OCI-M2 (cell line): ENCODE data around the gene SYCE3.
"Not testable (repeated sequence)": the region's sequence is repeated elsewhere in the genome, so short reads cannot be mapped to it uniquely, and the experiment has no call there.

Source experiments
- DNase-seq: peaks from one replicate; lab custom pipeline; 2025; ENCODE audit not compliant: unreplicated experiment; lab: John Stamatoyannopoulos, UW

The SYCE3 gene

GRCh38 chr22:50551160-50551752 lies 11.5 kb downstream of the SYCE3 start:
- DNase-seq = no peak

- DNase-seq = no peak
These were observed 12.3 kb downstream of the SYCE3 start for GRCh38 chr22:50550395-50550794.

- DNase-seq = no peak
These were observed 13.6 kb downstream of the SYCE3 start for GRCh38 chr22:50548921-50549790.

DNA sequence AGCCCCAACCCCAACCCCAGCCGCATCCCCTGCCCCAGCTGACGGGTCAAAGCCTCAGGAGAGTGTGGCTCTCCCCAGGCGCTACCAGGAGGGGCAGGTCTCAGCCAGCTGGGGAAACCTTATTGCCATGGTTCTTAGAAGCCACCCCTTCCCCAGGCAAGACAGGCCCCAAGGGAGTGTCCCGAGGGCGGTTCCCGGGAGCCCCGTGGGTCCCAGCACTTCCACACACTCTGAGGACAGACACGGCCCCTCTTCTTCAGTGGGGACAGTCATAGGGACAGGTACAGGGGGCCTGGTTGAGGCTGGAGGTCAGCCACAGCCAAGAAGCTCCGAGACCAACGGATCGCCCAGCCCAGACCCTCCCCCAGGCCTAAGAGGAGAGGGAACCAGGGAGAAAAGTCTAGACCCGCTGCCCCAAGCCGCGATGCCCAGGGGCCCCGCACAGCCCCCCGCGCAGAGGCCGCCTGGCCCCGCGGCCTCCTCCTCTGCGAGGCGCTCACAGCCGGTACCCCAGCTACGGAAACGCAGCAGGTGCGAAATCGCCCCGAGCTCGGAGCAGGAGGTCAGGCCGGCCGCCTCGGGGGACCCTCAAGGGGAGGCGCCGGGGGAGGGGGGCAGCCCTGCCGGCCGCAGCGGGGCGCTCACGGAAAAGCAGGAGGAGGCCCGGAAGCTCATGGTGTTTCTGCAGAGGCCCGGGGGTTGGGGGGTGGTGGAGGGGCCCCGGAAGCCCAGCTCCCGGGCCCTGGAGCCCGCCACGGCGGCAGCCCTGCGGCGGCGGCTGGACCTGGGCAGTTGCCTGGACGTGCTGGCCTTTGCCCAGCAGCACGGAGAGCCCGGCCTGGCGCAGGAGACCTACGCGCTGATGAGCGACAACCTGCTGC lies 14.4 kb downstream of the SYCE3 start:
- no peak for DNase-seq

GRCh38 chr22:50547263-50547985 lies 15.3 kb downstream of the SYCE3 start:
- DNase-seq = no peak

DNA sequence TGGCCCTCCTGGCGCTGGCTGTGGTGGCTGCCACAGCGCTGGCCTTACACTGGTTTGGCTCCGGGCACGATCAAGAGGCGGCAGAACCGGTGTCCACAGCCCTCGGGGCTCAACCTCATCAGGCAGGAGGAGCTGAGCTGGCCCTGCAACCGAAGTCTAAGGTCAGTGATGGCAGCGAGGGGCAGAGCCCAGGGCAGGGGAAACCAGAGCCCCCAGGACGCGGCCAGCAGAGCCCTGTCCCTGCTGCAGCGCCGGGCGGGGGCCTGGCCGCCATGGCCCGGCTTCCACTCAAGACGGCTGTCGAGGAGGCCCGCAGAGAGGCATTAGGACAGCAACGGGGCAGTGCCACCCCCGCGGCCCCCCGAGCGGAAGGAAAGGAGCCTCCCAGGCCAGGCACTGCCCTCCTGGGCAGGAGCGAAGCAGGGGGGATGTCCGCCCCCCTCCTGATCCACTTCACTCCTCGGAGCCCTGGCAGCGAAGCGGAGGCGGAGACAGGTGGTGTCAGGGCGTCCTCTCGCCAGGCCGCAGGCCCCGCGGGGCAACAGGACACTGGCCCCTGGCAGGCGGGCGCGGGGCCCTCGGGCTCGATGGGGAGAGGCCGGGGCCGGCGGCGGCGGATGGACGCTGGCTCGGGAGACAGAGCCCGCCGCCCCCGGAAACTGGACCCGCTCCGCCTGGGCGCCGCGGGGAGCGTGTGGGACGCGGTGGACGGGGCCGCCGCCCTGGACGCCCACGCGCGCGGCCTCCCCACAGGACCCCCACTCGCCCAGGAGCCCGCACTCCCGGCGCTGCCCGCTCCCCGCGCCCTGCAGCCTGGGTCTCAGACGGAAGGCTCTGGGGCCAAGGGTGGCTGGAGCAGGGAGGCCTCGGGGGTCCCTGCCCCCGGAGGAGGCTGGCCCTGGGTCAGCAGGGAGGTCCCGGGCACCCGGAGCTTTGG lies 16.1 kb downstream of the SYCE3 start:
- no peak for DNase-seq

DNA sequence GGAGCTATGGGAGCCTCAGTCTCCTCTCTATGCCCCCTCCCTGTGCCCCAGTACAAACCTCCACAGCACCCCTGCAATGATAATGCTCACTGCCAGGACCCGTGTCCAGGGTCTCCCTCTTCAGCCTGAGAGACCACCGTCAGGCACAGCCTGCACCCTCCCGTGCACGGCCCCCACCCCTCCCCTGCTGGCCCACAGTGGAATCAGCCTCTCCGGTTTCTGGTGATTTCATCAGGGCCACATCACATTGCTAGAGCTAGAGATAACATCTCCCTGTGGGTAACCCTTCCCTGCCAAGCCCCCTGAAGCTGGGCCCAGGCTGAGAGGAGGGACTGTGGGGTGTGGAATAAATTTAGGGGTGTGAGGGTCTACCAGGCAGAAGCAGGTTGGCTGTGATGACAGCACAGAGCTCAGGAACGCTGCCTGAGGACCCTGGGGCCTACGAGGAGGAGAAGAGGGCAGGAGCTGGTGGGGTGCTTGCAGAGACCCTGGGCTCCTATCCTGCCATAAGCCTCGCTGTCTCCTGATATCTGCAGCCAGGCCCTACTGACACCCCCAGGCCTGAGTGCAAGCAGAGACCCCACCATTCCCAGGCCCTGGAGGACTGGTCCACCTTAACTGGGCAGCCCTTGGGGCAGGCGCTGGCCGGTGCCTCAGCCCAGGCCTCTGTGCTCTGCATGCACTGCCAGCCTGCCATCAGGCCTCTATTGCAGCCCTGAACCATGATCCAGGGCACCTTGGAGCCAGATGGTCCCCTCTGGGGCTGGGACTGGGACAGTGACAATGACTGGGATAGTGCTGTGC lies 17.0 kb downstream of the SYCE3 start, which contains the start of gene KLHDC7B:
Gene KLHDC7B (plus strand): TSS at position 378 of the 804 bp plus-strand sequence. CDS start 345 bp downstream, at position 723.
- no peak for DNase-seq

DNA sequence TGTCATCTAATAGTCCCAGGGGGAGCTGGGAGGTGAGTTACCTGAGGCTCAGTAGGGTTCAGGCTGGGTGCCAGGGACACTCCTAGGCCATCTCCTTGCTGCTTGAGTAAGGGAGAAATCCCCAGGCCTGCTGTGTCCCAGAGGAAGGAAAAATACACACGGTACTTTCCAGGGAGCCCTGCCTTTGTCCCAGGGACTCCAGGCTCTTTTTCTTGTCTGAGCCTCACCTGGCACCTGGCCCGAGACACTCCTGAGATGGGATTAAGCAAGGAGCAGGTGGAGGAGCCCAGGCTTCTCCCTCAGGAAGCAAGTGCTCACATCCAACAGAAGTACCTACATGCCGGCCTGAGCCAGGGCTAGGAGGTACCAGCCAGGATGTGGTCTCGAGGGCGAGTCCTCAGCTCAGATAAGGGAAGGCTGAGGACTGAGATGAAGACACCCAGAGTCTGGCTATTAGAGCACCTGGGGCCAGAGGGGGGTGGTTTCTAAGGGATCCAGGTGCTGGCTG lies 17.9 kb downstream of the SYCE3 start:
- DNase-seq = no peak

DNA sequence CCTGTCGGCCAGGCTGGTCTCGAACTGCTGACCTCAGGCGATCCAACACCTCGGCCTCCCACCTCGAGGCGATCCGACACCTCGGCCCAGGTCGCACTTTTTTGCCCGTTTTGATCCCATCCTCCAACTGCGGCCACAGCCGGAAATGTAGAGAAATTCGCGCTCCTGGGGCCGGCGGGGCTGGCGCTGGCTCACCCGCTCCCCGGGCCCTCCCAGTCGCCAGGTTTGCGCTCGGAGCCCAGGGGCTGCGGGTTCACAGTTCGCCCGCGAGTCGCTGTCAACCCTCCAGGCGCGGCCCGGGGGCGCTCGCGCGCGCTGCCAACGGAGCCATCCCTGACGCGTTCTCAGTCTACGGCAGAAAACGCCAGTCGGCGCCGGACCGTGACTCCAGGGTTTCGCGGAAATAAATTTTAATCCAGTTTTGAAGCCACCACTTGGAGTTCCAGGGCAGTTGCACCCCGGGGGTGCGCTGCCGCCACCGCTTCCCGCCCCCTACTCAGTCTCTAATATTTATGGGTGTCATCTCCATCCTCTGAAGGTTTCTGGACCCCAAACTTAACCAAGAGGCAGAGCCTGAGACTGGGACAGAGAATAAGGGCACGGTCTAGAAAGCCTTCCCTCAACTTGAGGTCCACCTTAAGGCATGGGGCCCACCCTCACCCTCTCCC lies 18.5 kb downstream of the SYCE3 start:
- DNase-seq = no peak

- no peak for DNase-seq
These were observed 20.2 kb downstream of the SYCE3 start for GRCh38 chr22:50542416-50542927.

DNA sequence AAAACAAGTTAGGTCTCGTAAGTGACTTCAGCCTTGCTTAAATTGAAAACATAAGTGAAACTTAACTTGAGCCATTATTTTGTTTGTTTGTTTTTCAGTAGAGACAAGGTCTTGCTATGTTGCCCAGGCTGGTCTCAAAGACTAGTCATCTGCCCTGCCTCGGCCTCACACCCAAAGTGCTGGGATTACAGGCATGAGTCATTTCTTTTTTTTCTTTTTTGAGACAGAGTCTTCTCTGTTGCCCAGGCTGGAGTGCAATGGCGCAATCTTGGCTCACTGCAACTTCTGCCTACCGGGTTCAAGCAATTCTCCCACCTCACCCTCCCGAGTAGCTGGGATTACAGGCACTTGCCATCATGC lies 21.1 kb downstream of the SYCE3 start:
- not testable (repeated sequence) for DNase-seq

GRCh38 chr22:50540381-50540780 lies 22.3 kb downstream of the SYCE3 start:
- DNase-seq = no peak

DNA sequence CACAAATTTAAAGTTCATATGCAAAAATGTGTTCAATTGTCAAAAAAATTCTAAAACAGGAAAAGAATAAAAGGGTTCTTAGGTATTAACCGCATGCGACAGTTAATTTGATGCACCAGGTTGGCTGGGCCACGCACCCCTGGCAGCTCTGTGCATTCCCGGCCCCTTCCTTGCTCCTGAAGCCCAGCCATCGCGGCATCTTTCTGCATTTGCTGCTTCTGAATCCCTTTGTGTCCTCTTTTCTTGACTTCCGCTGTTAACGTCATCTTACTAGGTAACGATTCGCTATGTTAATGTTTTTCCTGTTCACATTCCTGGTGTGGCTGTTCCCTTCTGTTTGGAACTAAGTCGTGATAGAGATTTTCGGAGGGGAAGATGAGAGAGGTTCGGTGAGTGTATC lies 25.0 kb downstream of the SYCE3 start:
- DNase-seq = no peak

DNA sequence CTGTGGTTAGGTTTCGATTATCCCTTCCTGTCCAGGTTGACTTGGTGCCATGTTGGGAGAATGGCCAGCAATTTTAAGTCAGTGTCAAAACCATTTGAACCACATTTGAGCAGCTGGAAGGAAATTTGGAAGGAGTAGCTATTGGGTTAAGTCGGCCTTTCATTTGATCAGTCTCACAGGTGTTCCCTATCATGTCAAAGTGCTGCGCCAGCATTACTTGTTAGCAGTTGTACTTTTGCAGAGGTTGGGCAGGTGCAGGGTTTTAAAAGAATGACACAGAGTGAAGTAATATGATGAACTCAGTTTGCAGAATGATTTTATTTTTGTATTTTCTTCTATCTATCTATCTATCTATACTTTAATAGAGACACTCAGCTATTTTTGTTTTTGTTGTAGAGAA lies 26.5 kb downstream of the SYCE3 start:
- no peak for DNase-seq

- no peak for DNase-seq
These were observed 27.6 kb downstream of the SYCE3 start for GRCh38 chr22:50535113-50535512.

DNA sequence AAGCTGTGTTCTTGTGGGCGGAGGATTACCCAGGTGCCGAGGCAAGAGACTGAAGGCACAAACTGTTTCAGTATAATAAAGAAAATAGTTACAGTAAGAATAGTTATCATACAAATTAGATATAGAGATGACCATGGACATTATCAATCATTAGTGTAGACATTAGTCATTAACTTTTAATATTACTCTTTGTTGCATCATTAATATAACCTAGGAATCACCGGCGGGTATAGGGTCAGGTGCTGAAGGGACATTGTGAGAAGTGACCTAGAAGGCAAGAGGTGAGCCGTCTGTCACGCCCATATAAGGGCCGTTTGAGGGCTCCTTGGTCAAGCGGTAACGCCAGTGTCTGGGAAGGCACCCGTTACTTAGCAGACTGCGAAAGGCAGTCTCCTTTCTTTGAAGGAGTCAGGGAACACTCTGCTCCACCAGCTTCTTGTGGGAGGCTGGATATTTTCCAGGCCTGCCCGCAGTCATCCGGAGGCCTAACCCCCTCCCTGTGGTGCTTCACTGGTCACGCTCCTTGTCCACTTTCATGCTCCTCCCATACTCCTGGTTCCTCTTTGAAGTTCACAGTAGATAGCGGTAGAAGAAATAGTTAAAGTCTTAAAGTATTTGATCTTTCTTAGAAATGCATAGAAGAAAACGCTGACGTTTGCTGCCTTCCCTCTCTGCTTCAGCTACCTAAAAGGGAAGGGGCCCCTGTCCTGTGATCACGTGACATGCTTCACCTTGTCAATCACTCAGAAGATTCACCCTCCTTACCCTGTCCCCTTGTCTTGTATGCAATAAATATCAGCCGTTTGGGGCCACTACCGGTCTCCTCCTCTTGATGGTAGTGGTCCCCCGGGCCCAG lies 28.6 kb downstream of the SYCE3 start:
- not testable (repeated sequence) for DNase-seq
